GM12891 (cell line): Measurements from ENCODE around the gene COASY.

Source experiments
- DNase-seq: peaks from one replicate; pipeline ENCODE4 v3.0.0; 2011; ENCODE audit warnings: low spot score; ENCODE audit not compliant: insufficient read length
- FAIRE-seq: peaks from 2 replicates; lab custom pipeline; 2011; peaks lifted over from hg19 to GRCh38; lab: Jason Lieb, UNC
- PAX5 ChIP-seq: IDR thresholded peaks from 2 replicates; pipeline ENCODE4 v1.6.1; 2011; ENCODE audit warnings: low read length, moderate library complexity, mild to moderate bottlenecking; ENCODE audit not compliant: insufficient read depth, severe bottlenecking
- POLR2A ChIP-seq: IDR thresholded peaks from 2 replicates; pipeline ENCODE4 v1.6.1; 2011; ENCODE audit warnings: low read depth, low read length, control low read depth
- POLR2AphosphoS5 ChIP-seq: IDR thresholded peaks from 2 replicates; pipeline ENCODE4 v1.6.1; 2011; ENCODE audit warnings: low read depth, low read length, control low read depth
- POU2F2 ChIP-seq: IDR thresholded peaks from 2 replicates; pipeline ENCODE4 v1.6.1; 2011; ENCODE audit warnings: low read depth, mild to moderate bottlenecking, control low read depth, low read length, moderate library complexity
- SPI1 ChIP-seq: IDR thresholded peaks from 2 replicates; pipeline ENCODE4 v1.6.1; 2011; ENCODE audit warnings: low read depth, low read length, control low read depth
- TAF1 ChIP-seq: IDR thresholded peaks from 2 replicates; pipeline ENCODE4 v1.6.1; 2011; ENCODE audit warnings: low read depth, low read length, control low read depth

Gene COASY

DNA sequence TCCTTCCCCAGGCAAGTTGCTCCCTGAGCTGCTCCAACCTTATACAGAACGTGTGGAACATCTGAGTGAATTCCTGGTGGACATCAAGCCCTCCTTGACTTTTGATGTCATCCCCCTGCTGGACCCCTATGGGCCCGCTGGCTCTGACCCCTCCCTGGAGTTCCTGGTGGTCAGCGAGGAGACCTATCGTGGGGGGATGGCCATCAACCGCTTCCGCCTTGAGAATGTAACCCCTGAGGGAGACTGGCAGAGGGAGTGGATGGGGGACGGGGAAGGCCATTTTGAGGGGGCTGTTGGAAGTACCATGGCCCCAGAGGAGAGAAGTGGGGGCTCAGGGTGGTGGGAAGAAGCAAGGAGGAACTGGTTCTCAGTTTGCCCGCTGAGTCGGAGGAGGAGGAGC lies 2.0 kb downstream of the COASY start:
- no peak for FAIRE-seq
- TF ChIP-seq POLR2AphosphoS5 (0 out of 2 replicates have a peak, but pooled peaks have one; percentile 4), TAF1 (no peak)
- DNase-seq = no peak

DNA sequence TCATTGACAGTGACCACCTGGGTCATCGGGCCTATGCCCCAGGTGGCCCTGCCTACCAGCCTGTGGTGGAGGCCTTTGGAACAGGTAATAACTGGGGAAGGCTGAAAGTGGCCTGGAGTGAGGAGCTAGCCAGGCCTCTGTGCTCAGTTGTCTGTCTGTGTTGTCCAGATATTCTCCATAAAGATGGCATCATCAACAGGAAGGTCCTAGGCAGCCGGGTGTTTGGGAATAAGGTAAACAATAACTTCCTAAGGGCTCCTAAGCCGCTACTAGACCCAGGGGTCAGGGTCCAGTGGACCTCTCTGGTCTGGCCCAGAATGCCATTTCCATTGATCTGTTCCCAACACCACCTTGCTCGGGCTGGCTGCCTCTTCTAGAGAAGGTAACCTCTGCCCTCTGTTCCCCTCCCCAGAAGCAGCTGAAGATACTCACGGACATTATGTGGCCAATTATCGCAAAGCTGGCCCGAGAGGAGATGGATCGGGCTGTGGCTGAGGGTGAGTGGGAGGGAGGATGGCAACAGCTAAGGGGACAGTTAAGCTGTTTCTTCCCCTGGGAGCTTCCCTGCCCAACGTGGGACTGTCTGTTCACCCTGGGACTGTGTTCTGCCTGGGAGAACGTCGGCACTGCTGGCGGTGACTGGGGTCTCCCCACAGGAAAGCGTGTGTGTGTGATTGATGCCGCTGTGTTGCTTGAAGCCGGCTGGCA lies 3.0 kb downstream of the COASY start:
- no peak for DNase-seq
- TF ChIP-seq PAX5 (no peak), POLR2AphosphoS5 (no peak), POU2F2 (no peak), TAF1 (no peak), POLR2A (no peak), SPI1 (no peak)

DNA sequence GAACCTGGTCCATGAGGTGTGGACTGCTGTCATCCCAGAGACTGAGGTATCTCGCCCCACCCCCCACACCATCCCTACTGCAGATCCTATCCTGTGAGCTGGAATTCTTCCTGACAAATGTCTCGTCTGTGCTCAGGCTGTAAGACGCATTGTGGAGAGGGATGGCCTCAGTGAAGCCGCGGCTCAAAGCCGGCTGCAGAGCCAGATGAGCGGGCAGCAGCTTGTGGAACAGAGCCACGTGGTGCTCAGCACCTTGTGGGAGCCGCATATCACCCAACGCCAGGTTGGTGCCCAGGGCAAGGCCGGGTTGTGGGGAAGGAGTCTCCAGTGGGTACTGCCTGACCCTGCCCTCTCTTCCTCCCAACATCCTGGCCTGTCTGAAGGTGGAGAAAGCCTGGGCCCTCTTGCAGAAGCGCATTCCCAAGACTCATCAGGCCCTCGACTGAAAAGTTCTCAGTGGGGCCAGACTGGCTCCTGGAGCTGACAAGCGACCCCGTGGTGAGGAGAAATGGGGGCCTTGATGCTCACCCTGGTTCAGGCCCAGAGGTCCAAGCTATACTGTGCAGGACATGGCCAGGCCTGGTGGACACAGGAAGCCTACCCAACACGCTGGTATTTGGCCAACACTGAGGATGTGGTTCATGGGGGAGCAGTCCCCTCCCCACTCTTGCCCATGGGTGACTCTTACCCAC lies 3.7 kb downstream of the COASY start:
- TF ChIP-seq PAX5 = no peak
- no peak for TF ChIP-seq POLR2AphosphoS5
- DNase-seq = no peak
- no peak for FAIRE-seq

More for the DNA sequence above, 3.0 kb downstream of the COASY start:
- FAIRE-seq = no peak

DNA sequence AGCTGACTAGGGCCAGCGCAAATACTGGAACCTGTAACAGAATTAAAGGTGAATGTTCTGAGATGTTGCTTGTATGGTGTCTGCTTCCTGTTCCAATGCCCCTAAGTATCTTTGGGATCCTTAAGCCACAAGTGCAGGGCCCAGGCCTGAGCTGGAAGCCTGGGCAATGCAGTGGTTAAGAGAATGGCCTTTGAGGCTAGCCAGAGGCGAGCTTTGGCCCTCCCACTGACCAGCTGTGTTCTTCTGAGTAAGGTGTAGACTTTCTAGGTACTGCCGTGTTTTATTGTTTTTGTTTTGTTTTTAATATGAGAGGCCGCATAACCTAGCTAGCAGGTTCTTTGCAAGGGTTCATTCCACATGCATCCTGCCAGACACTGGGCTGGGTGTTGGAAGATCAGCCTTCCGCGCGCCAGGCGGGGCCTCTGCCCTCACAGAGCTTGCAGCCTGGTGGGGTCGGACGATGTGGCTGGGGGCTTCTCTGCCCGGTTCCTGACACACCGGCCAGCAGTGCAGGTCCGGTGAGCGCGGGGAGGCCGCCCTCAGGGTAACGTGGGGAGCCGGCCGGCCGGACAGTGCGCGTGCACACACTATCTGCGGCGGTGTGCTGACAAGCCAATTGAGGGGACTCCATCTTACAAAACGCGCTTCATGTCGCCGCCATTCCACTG lies 4.4 kb downstream of the COASY start:
- DNase-seq = no peak
- FAIRE-seq = no peak
- TF ChIP-seq POLR2A (no peak), SPI1 (no peak), POU2F2 (no peak), POLR2AphosphoS5 (no peak), PAX5 (no peak), TAF1 (no peak)

GRCh38 chr17:42566883-42567573 lies 5.1 kb downstream of the COASY start, which contains the start of gene MLX:
MLX (plus strand) TSS chr17:42567100; CDS start chr17:42567125, 25 bp downstream.
- FAIRE-seq (peak; percentile 99), DNase-seq (peak; percentile 100)
- TF ChIP-seq POLR2A (peak; percentile 9; the same call in 1 of the 2 replicates), PAX5 (peak; percentile 91), POLR2AphosphoS5 (peak; percentile 53; the same call in 1 of the 2 replicates), SPI1 (no peak), TAF1 (no peak; the same call in 1 of the 2 replicates)

DNA sequence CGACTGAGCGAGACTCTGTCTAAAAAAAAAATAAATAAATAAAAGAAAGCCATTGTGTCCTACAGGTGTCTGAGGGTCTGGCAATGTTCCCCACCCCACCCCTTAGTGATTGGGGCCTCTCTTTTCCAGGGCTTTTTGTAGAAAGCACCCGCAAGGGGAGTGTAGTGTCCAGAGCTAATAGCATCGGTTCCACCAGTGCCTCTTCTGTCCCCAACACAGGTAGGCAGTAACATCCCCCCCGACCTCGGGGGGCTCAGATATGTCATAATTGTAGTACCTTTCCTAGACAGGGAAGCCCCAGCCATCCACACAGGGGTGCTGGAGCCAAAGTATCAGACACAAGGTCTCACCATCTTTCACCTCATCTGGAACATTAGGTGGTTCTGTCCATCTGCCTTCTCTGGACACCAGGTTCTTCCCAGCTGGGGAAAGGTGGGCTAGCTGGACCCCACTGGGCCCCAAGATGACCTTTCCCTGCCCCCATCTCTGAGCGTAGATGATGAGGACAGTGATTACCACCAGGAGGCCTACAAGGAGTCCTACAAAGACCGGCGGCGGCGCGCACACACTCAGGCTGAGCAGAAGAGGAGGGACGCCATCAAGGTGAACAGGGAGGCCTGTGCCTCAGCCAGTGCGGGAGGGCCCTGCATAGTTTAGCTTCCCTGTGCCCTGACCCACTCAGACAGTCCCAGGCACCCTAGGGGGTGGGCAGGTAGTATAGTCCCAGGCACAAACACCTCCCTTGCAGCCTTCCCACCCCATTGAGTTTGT lies 6.6 kb downstream of the COASY start:
- FAIRE-seq = no peak
- no peak for DNase-seq
- TF ChIP-seq POU2F2 = no peak
- TF ChIP-seq POLR2A = no peak
- no peak for TF ChIP-seq SPI1
- no peak for TF ChIP-seq PAX5
- TF ChIP-seq POLR2AphosphoS5 = no peak

DNA sequence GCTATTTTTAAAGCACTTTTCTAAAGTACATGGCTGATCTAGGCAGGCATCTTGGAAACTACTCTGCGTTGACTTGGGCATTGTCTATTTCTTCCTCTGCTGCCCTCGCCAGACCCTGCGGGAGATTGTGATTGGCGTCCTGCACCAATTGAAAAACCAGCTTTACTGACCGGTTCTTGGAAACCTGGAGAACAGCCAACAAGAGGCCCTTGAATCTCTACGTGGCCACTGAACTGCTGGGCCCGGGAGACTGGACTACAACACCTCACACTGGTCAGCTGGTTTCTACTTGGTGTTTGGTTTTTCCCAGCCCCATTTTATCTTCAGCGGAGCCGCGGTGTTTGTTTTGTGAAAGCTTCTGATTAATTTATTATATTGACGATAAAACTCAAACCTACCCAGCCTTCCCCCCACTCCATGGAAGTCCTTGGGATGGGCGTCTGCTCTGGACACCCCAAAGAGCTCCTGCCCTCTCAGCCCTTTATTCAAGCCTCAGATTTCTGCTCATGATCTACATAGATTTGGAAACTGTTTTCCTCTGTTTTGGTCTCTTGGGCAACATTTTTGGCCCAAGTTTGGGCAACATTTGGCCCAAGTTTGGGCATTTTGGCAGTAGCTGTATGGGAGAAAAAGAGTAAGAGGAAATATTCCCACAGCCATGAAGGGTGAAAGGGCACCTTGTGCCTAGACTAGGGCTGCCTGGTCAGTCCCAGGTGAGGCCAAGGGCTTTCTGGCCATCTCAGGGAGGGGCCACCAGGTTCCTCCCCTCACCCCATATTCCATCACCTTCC lies 9.7 kb downstream of the COASY start:
- TF ChIP-seq POLR2AphosphoS5 (no peak), PAX5 (no peak), TAF1 (no peak), POU2F2 (no peak), POLR2A (no peak), SPI1 (no peak)
- DNase-seq = no peak
- FAIRE-seq = no peak

DNA sequence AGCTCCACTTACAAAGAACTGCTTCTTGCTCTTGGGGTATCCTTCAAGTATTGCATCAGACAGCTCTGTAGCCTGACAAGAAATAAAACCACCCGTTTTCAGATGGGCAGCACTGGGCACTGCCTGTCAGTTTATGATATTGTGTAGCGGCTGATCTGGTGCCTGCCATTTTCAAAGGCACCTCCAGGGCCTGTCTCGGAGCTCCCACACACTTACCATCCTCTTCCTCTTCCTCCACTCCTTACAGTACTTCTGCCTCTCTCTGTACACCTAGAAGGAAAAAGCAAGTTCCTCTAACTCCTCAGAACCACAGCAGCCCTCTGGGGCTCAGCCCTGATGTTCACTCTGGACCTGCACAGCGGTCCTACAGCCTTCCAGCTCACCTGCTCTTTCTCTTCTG lies 11.1 kb downstream of the COASY start:
- no peak for FAIRE-seq
- TF ChIP-seq POU2F2 (no peak), PAX5 (no peak), POLR2AphosphoS5 (no peak), TAF1 (no peak), SPI1 (no peak), POLR2A (no peak)
- no peak for DNase-seq

- no peak for FAIRE-seq
- DNase-seq = no peak
- TF ChIP-seq PAX5 = no peak
- no peak for TF ChIP-seq POLR2AphosphoS5
- no peak for TF ChIP-seq POU2F2
- no peak for TF ChIP-seq TAF1
Measured at GRCh38 chr17:42574463-42574862, 12.5 kb downstream of the COASY start.
